ENCODE data around the gene NKAIN2. TPM values are rescaled to one million over a fixed set of nuclear protein-coding genes. Genes with fewer than 3 reads are reported as not detected.

NKAIN2 gene
- total and polyA plus RNA-seq, 7 donors: under 0.01 to 4.4 (median 0.75) TPM; not detected in 1

DNA sequence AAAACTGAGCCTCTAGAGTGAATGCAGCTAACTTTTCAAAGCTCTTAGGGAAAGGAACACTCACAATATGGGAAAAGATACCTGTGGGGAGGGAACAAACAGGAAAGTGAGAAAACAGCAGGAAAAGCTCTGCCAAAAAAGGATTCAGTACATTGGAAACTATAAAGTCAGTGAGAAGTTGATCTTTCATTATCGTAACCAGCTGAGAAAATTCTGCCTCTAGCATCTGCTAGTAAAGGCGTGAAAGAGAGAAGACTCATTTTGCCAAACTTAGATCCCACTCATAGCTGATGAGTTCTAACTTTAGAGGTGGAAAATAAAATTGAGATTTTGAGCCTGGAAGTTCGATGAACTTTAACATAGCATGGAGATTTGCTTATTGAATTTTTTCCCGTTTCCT, 836.8 kb downstream of the NKAIN2 start:
- intact Hi-C loops (cut with DNase I): no loop called here
- no peaks in the 10 kb centered on the region for H3K9me3 ChIP-seq
- no peak for DNase-seq
- no peaks in the 10 kb centered on the region for H3K27me3 ChIP-seq
- TF ChIP-seq POLR2AphosphoS5 (IDR thresholded peaks at IDR 0.05) (no peak), POLR2A (IDR thresholded peaks at IDR 0.05) (no peak), EP300 (IDR thresholded peaks at IDR 0.05) (no peak)
- TF ChIP-seq, protein P1, sequence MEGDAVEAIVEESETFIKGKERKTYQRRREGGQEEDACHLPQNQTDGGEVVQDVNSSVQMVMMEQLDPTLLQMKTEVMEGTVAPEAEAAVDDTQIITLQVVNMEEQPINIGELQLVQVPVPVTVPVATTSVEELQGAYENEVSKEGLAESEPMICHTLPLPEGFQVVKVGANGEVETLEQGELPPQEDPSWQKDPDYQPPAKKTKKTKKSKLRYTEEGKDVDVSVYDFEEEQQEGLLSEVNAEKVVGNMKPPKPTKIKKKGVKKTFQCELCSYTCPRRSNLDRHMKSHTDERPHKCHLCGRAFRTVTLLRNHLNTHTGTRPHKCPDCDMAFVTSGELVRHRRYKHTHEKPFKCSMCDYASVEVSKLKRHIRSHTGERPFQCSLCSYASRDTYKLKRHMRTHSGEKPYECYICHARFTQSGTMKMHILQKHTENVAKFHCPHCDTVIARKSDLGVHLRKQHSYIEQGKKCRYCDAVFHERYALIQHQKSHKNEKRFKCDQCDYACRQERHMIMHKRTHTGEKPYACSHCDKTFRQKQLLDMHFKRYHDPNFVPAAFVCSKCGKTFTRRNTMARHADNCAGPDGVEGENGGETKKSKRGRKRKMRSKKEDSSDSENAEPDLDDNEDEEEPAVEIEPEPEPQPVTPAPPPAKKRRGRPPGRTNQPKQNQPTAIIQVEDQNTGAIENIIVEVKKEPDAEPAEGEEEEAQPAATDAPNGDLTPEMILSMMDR (IDR thresholded peaks at IDR 0.05): no peak
- H3K4me3 ChIP-seq: no peak overlapping the region
- H3K27ac ChIP-seq: no peak overlapping the region
- 92 to 93% methylated on average over 4 of the region's 4 CpGs for WGBS, 2 donors
- no peaks in the 10 kb centered on the region for H3K4me1 ChIP-seq
- H3K36me3 ChIP-seq: no peaks in the 10 kb centered on the region

DNA sequence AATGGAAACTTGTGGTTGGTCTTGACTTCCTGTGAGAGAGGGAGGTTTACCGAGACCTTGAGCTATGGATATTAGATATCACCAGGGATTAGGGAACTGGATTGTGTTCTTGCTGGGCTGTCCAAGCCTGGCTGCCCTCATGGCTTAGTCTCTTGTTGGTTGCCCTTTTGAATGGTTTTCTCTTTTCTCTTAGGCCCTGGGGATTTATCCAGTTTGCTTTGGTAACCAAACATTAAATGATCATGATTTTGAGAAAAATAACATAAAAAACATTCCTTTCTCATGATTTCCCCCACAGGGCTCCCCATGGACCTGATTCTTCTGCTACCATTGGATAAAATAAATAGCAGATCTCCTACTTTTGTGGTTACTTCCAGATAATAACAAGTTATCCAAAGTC, 852.2 kb downstream of the NKAIN2 start:
- no peak for DNase-seq
- intact Hi-C loops (cut with DNase I): no loop called here
- no peak overlapping the region for H3K4me3 ChIP-seq
- 74 to 78% methylated on average over 1 of the region's 1 CpG for WGBS, 2 donors
- no peaks in the 10 kb centered on the region for H3K4me1 ChIP-seq
- TF ChIP-seq, protein P1 (IDR thresholded peaks at IDR 0.05): no peak
- TF ChIP-seq EP300 (IDR thresholded peaks at IDR 0.05) (no peak), POLR2A (IDR thresholded peaks at IDR 0.05) (no peak), POLR2AphosphoS5 (IDR thresholded peaks at IDR 0.05) (no peak)
- no peaks in the 10 kb centered on the region for H3K9me3 ChIP-seq
- H3K27ac ChIP-seq: no peak overlapping the region
- H3K27me3 ChIP-seq: no peaks in the 10 kb centered on the region
- no peaks in the 10 kb centered on the region for H3K36me3 ChIP-seq

DNA sequence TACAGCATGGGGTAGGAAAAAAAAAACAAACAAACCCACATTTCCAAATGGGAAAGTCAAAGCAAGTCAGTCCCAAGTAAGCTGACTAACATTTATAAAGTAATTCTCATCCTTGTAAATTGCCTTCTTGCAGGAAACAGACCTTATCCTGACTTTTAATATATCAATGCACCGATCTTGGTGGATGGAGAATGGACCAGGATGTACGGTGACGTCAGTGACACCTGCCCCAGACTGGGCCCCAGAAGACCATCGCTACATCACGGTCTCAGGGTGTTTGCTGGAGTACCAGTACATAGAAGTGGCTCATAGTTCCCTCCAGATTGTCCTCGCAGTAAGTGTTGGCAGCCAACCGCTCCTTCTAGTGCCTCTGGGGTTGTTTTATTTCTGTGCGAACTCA, 854.4 kb downstream of the NKAIN2 start:
- no peak for DNase-seq
- Histone ChIP-seq H3K4me3 (no peak overlapping the region), H3K9me3 (no peaks in the 10 kb centered on the region), H3K27me3 (no peaks in the 10 kb centered on the region), H3K27ac (no peak overlapping the region), H3K4me1 (no peaks in the 10 kb centered on the region), H3K36me3 (no peaks in the 10 kb centered on the region)
- intact Hi-C loops (cut with DNase I): no loop called here
- TF ChIP-seq, protein P1 (IDR thresholded peaks at IDR 0.05): no peak
- TF ChIP-seq EP300 (IDR thresholded peaks at IDR 0.05) (no peak), POLR2A (IDR thresholded peaks at IDR 0.05) (no peak), POLR2AphosphoS5 (IDR thresholded peaks at IDR 0.05) (no peak)
- 89 to 92% methylated on average over 8 of the region's 8 CpGs for WGBS, 2 donors

DNA sequence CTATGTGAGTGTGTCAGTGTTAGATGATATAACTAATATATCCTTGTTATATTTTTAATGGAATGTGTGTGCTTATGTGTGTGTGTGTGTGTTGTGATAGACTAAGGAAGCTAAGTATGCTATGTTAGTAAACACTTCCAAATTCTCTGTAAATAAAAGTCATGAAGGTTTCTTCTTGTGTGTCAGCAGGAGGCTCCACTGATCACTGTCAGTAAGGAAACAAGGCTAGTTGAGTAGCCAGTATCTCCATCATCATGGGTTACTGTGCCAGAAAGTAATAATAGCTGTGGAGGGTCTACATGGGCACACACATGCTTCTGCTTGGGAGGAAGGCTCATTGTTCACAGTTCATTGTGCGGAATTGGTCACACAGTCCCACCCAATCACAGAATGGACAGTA, 855.8 kb downstream of the NKAIN2 start:
- Histone ChIP-seq H3K4me3 (no peak overlapping the region), H3K9me3 (no peaks in the 10 kb centered on the region), H3K4me1 (no peaks in the 10 kb centered on the region), H3K27ac (no peak overlapping the region), H3K27me3 (no peaks in the 10 kb centered on the region), H3K36me3 (no peaks in the 10 kb centered on the region)
- intact Hi-C loops (cut with DNase I): no loop called here
- WGBS, 2 donors: 88 to 93% methylated on average over 1 of the region's 1 CpG
- DNase-seq: no peak
- TF ChIP-seq POLR2A (IDR thresholded peaks at IDR 0.05): no peak
- TF ChIP-seq POLR2AphosphoS5 (IDR thresholded peaks at IDR 0.05): no peak
- TF ChIP-seq, protein P1 (IDR thresholded peaks at IDR 0.05): no peak
- TF ChIP-seq EP300 (IDR thresholded peaks at IDR 0.05): no peak

DNA sequence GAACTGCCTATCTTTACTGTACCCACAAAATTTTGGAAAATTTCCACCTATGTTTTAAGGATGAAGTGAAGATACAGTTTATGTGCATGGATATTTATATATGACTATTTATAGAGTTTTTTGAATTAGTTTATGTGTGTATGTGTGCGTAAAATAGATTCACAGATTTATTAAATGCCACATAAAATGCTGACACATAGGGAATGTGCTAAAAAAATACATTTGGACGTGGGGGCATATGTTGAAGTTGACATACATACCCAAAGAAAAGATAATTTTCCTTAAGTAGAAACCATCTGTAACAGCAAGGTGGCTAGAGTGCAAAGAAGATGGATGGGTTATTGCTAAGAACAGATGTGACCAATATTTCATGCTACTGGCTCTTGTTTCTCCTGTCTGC, 856.5 kb downstream of the NKAIN2 start:
- Histone ChIP-seq H3K27ac (no peak overlapping the region), H3K4me3 (no peak overlapping the region), H3K4me1 (no peaks in the 10 kb centered on the region), H3K36me3 (no peaks in the 10 kb centered on the region), H3K27me3 (no peaks in the 10 kb centered on the region), H3K9me3 (no peaks in the 10 kb centered on the region)
- no peak for TF ChIP-seq POLR2AphosphoS5 (IDR thresholded peaks at IDR 0.05)
- TF ChIP-seq, protein P1 (IDR thresholded peaks at IDR 0.05): no peak
- TF ChIP-seq POLR2A (IDR thresholded peaks at IDR 0.05): no peak
- TF ChIP-seq EP300 (IDR thresholded peaks at IDR 0.05): no peak
- DNase-seq: no peak
- 48 to 50% methylated on average over 2 of the region's 2 CpGs for WGBS, 2 donors
- intact Hi-C loops (cut with DNase I): no loop called here

Data from sigmoid colon (tissue), 7 donors.